Measurements from ENCODE around the gene TNFRSF11A. TPM values are rescaled to one million over a fixed set of nuclear protein-coding genes. Genes with fewer than 3 reads are reported as not detected.

TNFRSF11A gene
- total RNA-seq, 2 experiments from 2014 or later = 8.6 to 9.1 TPM

Other genes starting within 250 kb of the TNFRSF11A start
- 10 to 100 TPM; 28.5 to 31.8 TPM for gene PIGN, start 138.3 kb upstream of the TNFRSF11A start, total RNA-seq
- 10 to 100 TPM; 41.7 to 46.3 TPM for gene RELCH, start 138.1 kb upstream of the TNFRSF11A start, total RNA-seq
- gene ZCCHC2, start 197.7 kb downstream of the TNFRSF11A start, total RNA-seq = 10 to 100 TPM; 55.1 to 62.5 TPM

Data from activated CD4-positive, alpha-beta T cell treated with anti-CD3 and anti-CD28 coated beads, Interleukin-2, amount 10 ng/mL, durations not matched to agents 7 days and 5 days (primary cell).